GM19452 (cell line): ENCODE measurements around the gene SCTR.
A peak's percentile ranks its signal among the peaks of the same experiment; 100 is the strongest.

Source experiments
- ATAC-seq: cut with Tn5 transposase; IDR thresholded peaks from one replicate; pipeline ENCODE4 v1.9.1; 2021; ENCODE audit not compliant: unreplicated experiment

The SCTR gene

GRCh38 chr2:119523952-119524694, at the start of gene SCTR:
SCTR (minus strand) TSS chr2:119524483; CDS start chr2:119524226, 257 bp downstream.
- no peak for ATAC-seq

GRCh38 chr2:119567292-119567691, 43.0 kb upstream of the SCTR start:
- ATAC-seq: no peak

- ATAC-seq: no peak
Measured at GRCh38 chr2:119565481-119565880, 41.2 kb upstream of the SCTR start.

GRCh38 chr2:119553687-119554344, 29.5 kb upstream of the SCTR start:
- ATAC-seq: no peak

- no peak for ATAC-seq
Measured at GRCh38 chr2:119552902-119553301, 28.6 kb upstream of the SCTR start.

- ATAC-seq: no peak
Measured at GRCh38 chr2:119550856-119551255, 26.6 kb upstream of the SCTR start.

GRCh38 chr2:119550346-119550745, 26.1 kb upstream of the SCTR start:
- no peak for ATAC-seq

GRCh38 chr2:119549241-119549640, 25.0 kb upstream of the SCTR start:
- ATAC-seq: no peak

- ATAC-seq: no peak
Measured at GRCh38 chr2:119548516-119549120, 24.3 kb upstream of the SCTR start.

- no peak for ATAC-seq
Measured at GRCh38 chr2:119546447-119546767, 22.1 kb upstream of the SCTR start.

- no peak for ATAC-seq
Measured at GRCh38 chr2:119545754-119546446, 21.6 kb upstream of the SCTR start.

GRCh38 chr2:119544939-119545475, 20.7 kb upstream of the SCTR start:
- ATAC-seq: no peak

GRCh38 chr2:119544075-119544938, 20.0 kb upstream of the SCTR start, which contains the start of gene CFAP221:
CFAP221 (plus strand) TSS chr2:119544449; CDS start chr2:119546132, 1,683 bp downstream.
- peak; percentile 88 for ATAC-seq

- no peak for ATAC-seq
Measured at GRCh38 chr2:119541476-119541875, 17.2 kb upstream of the SCTR start.

GRCh38 chr2:119537792-119538191, 13.5 kb upstream of the SCTR start:
- no peak for ATAC-seq

- no peak for ATAC-seq
Measured at GRCh38 chr2:119536707-119537106, 12.4 kb upstream of the SCTR start.

- no peak for ATAC-seq
Measured at GRCh38 chr2:119536211-119536610, 11.9 kb upstream of the SCTR start.

- no peak for ATAC-seq
Measured at GRCh38 chr2:119533560-119533959, 9.3 kb upstream of the SCTR start.

- ATAC-seq: no peak
Measured at GRCh38 chr2:119531292-119531691, 7.0 kb upstream of the SCTR start.

GRCh38 chr2:119527999-119528398, 3.7 kb upstream of the SCTR start:
- no peak for ATAC-seq
